Measurements from ENCODE around the gene ITGA5. TPM values are rescaled to one million over a fixed set of nuclear protein-coding genes. Genes with fewer than 3 reads are reported as not detected.

The ITGA5 gene
- total RNA-seq, 1 experiment from 2014 or later = 12.2 TPM

DNA sequence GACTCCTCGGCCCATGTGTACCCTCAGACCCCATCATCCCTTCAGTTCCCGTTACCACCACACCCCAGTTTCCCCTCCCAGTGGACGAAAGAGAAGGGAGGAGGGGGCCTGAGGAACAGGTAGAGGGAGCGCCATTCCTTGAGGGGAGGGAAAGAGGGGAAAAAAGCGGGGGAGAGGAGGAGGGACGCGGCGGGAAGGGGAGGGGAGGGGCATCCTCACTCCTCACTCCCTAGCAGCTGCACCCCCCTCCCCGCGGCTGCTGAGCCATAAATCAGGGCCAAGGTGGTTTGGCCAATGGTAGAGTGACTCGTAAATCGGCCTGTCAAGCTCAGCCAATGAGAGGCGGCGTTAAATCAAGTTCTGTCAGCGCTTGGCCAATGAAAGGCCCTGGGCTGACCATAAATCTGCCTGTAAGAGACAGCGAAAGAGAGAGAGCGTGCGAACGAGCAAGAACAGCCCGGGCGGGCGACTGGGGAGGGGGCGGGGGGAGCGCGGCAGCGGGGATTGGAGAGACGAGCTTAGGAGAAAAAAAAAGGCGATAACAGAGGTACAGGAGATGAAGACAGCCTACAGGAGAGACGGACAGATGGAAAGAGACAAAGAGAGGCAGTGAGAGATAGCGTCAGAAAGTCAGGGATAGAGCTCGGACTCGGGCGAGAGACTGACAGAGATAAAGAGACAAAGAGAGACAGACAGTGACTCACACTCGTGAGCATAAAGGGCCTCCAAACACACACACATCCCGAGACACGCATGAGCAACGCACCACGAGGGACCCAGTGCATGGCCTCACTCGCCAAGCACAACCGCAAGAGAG lies 59.9 kb downstream of the ITGA5 start:
- Histone ChIP-seq H4K5ac (ENCODE audit: insufficient read length, low read depth, low read length) (no peak overlapping the region), H3K56ac (ENCODE audit: insufficient read length, low read depth, low read length) (no peak overlapping the region), H3K9ac (ENCODE audit: extremely low read depth, insufficient read length, low read length) (peak overlapping the region; percentile 59), H3K27me3 (ENCODE audit: insufficient read depth, low read length) (no peaks in the 10 kb centered on the region), H3T11ph (ENCODE audit: low read length) (no peak overlapping the region), H2BK120ac (ENCODE audit: low read depth, low read length, poor library complexity, severe bottlenecking) (no peak overlapping the region), H2BK12ac (ENCODE audit: insufficient read length, low read depth, low read length) (no peak overlapping the region), H3K23me2 (ENCODE audit: insufficient read length, low read depth, low read length, poor library complexity, severe bottlenecking) (peaks cover 11% of the 10 kb centered on the region), H3K14ac (ENCODE audit: insufficient read depth, low read length) (no peak overlapping the region), H3K23ac (ENCODE audit: insufficient read length, low read depth, low read length) (no peak overlapping the region), H2AFZ (ENCODE audit: low read length) (no peak overlapping the region), H3K4ac (ENCODE audit: low read depth, low read length) (no peak overlapping the region), H2AK5ac (ENCODE audit: insufficient read length, low read length) (no peak overlapping the region), H4K20me1 (ENCODE audit: control insufficient read depth, insufficient read depth, insufficient read length) (peaks cover 3% of the 10 kb centered on the region), H3K9me3 (ENCODE audit: control insufficient read depth, low read depth, low read length) (no peaks in the 10 kb centered on the region), H2BK20ac (ENCODE audit: low read depth, low read length, poor library complexity, severe bottlenecking) (no peak overlapping the region), H3K79me1 (ENCODE audit: insufficient read depth, low read depth, low read length, poor library complexity, severe bottlenecking) (no peaks in the 10 kb centered on the region), H3K27ac (ENCODE audit: insufficient read length, low read depth, low read length) (no peak overlapping the region), H4K91ac (ENCODE audit: insufficient read length, low read depth, low read length) (no peak overlapping the region), H3K18ac (ENCODE audit: insufficient read length, low read depth, low read length) (peak overlapping the region; percentile 15), H3K79me2 (ENCODE audit: insufficient read depth, low read length) (no peaks in the 10 kb centered on the region), H3K4me1 (ENCODE audit: insufficient read depth, low read length) (peaks cover 5% of the 10 kb centered on the region; the same call in 1 of the 2 replicates), H2BK15ac (ENCODE audit: low read depth, low read length) (no peak overlapping the region), H3K4me2 (ENCODE audit: insufficient read depth, insufficient read length, low read length) (peak overlapping the region; percentile 98), H4K8ac (replicated peaks; ENCODE audit: insufficient read length, low read depth, low read length) (no peak overlapping the region), H2BK5ac (ENCODE audit: insufficient read length, low read length) (no peak overlapping the region)
- H3K9me3 Mint-ChIP-seq = no peaks in the 10 kb centered on the region
- peak; percentile 100 for DNase-seq
- H3K27ac Mint-ChIP-seq = no peak overlapping the region
- H3K4me1 Mint-ChIP-seq = peaks cover 6 to 7% of the 10 kb centered on the region in 2 experiments
- no CpG with 5 or more reads among the region's 40 CpGs for WGBS (ENCODE audit: extremely low coverage, insufficient read length, low lambda C conversion rate)
- H3K4me3 Mint-ChIP-seq = no peak overlapping the region
- H3K27me3 Mint-ChIP-seq (ENCODE audit: low read depth) = peaks cover 15% of the 10 kb centered on the region
- TF ChIP-seq, protein P1, sequence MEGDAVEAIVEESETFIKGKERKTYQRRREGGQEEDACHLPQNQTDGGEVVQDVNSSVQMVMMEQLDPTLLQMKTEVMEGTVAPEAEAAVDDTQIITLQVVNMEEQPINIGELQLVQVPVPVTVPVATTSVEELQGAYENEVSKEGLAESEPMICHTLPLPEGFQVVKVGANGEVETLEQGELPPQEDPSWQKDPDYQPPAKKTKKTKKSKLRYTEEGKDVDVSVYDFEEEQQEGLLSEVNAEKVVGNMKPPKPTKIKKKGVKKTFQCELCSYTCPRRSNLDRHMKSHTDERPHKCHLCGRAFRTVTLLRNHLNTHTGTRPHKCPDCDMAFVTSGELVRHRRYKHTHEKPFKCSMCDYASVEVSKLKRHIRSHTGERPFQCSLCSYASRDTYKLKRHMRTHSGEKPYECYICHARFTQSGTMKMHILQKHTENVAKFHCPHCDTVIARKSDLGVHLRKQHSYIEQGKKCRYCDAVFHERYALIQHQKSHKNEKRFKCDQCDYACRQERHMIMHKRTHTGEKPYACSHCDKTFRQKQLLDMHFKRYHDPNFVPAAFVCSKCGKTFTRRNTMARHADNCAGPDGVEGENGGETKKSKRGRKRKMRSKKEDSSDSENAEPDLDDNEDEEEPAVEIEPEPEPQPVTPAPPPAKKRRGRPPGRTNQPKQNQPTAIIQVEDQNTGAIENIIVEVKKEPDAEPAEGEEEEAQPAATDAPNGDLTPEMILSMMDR (conservative IDR thresholded peaks at IDR 0.05) = no peak
- H3K36me3 Mint-ChIP-seq (ENCODE audit: insufficient read depth in 1 of 3, low read depth in 3 of 3) = no peaks in the 10 kb centered on the region; a peak in 1 of 7 replicates
